Stimulated activated CD8-positive, alpha-beta memory T cell treated with anti-CD3 and anti-CD28 coated beads, Interleukin-4, amount 100 ng/mL, for 1 hour (primary cell): Measurements from ENCODE around the gene C13orf46.

Experiments
- DNase-seq, 2 donors: peaks; one replicate each; pipeline ENCODE4 v3.0.0-alpha.2; 2020; ENCODE audit warnings: low read depth in 2 of 2, low spot score in 1 of 2

C13orf46 gene

GRCh38 chr13:113956571-113956970 lies 17.3 kb downstream of the C13orf46 start:
- no peak for DNase-seq

GRCh38 chr13:113955691-113956090 lies 18.2 kb downstream of the C13orf46 start:
- DNase-seq, result no peak

- DNase-seq, result no peak
These were observed 18.6 kb downstream of the C13orf46 start for GRCh38 chr13:113955235-113955634.

- DNase-seq, result no peak
These were observed 19.6 kb downstream of the C13orf46 start for GRCh38 chr13:113954046-113954835.

- DNase-seq, result no peak
These were observed 20.3 kb downstream of the C13orf46 start for GRCh38 chr13:113953561-113953960.

GRCh38 chr13:113952983-113953520 lies 20.8 kb downstream of the C13orf46 start:
- DNase-seq, result no peak

GRCh38 chr13:113952151-113952982 lies 21.5 kb downstream of the C13orf46 start:
- no peak for DNase-seq

- peak in 1 of 2 donors; percentile 9 for DNase-seq
These were observed 22.5 kb downstream of the C13orf46 start for GRCh38 chr13:113951246-113951999.

GRCh38 chr13:113950451-113951245 lies 23.2 kb downstream of the C13orf46 start:
- DNase-seq, result no peak

- no peak for DNase-seq
These were observed 24.3 kb downstream of the C13orf46 start for GRCh38 chr13:113949546-113949945.

- no peak for DNase-seq
These were observed 25.7 kb downstream of the C13orf46 start for GRCh38 chr13:113948034-113948742.

GRCh38 chr13:113947311-113948033 lies 26.4 kb downstream of the C13orf46 start:
- no peak for DNase-seq

- no peak for DNase-seq
These were observed 27.3 kb downstream of the C13orf46 start for GRCh38 chr13:113946409-113947181.

GRCh38 chr13:113945857-113946408 lies 27.9 kb downstream of the C13orf46 start:
- no peak for DNase-seq

GRCh38 chr13:113943821-113944565 lies 29.9 kb downstream of the C13orf46 start:
- DNase-seq, result no peak

GRCh38 chr13:113942591-113943103 lies 31.2 kb downstream of the C13orf46 start:
- no peak for DNase-seq

GRCh38 chr13:113941571-113942191 lies 32.2 kb downstream of the C13orf46 start:
- no peak for DNase-seq
